ENCODE data around the gene EML3. TPM values are rescaled to one million over a fixed set of nuclear protein-coding genes. Genes with fewer than 3 reads are reported as not detected.

The EML3 gene
- total and polyA plus RNA-seq, 2 of the 8 experiments (the other 6 are each of a cell fraction or from before 2014, with no cell fraction given), result 19.2 to 29.9 TPM

DNA sequence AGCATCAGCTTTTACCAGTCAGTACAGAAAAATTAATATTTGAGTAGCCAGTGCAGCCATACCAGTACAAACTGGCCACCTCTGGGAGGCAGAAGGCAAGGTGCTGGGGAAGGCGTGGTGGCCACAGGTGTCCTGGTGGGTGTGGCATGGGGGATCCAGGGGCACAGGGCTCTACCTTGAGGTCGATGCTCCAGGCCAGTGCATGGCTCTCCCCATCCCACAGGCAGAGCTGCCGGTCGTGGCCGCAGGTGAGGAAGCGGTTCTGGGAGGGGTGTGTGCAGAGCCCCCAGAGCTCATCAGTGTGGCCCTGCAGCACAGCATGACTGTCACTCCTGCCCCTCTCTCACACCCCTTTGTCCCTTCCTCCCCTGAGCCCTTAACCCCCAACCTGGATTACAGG, 7.1 kb downstream of the EML3 start:
- no peak overlapping the region; the same call in 1 of the 2 replicates for H2BK5ac ChIP-seq (ENCODE audit: low read depth, low read length)
- H3K36me3 ChIP-seq (ENCODE audit: control insufficient read depth in 2 of 4, insufficient read depth in 4 of 4, low read length in 3 of 4), result no peaks in the 10 kb centered on the region; a peak in 2 of 8 replicates
- peaks cover 0 to 5% of the 10 kb centered on the region in 2 experiments; a peak in 2 of 4 replicates for H3K79me2 ChIP-seq (ENCODE audit: control insufficient read depth in 1 of 2, insufficient read depth in 2 of 2, low read length in 2 of 2)
- H2BK12ac ChIP-seq (ENCODE audit: low read depth, low read length), result no peak overlapping the region
- H4K5ac ChIP-seq (ENCODE audit: insufficient read length, low read depth, low read length), result no peak overlapping the region
- no peaks in the 10 kb centered on the region for H3K9me3 ChIP-seq (ENCODE audit: insufficient read depth in 2 of 2, low read depth in 1 of 2, low read length in 1 of 2)
- no peak overlapping the region for H3K4me2 ChIP-seq (ENCODE audit: insufficient read depth in 1 of 2, low read depth in 2 of 2, low read length in 2 of 2)
- no peak overlapping the region for H2AFZ ChIP-seq (ENCODE audit: low read length)
- no peak overlapping the region for H3K9ac ChIP-seq (replicated peaks in 1 of 4; ENCODE audit: extremely low read depth in 1 of 4, low read depth in 3 of 4, low read length in 3 of 4)
- H3K79me1 ChIP-seq (ENCODE audit: low read depth, low read length), result no peaks in the 10 kb centered on the region; the same call in 1 of the 2 replicates
- no peak overlapping the region; the same call in 1 of the 2 replicates for H4K8ac ChIP-seq (ENCODE audit: extremely low read depth, insufficient read depth, low read length)
- H3K4ac ChIP-seq (replicated peaks; ENCODE audit: insufficient read length, low read depth, low read length), result no peak overlapping the region
- H3K4me1 ChIP-seq (replicated peaks in 1 of 4; ENCODE audit: control insufficient read depth in 3 of 4, insufficient read depth in 4 of 4, low read length in 3 of 4), result peaks cover 3 to 25% (median 11%) of the 10 kb centered on the region in 4 experiments
- no peak overlapping the region for H4K91ac ChIP-seq (replicated peaks; ENCODE audit: insufficient read length, low read length)
- no peak overlapping the region for H2AK5ac ChIP-seq (ENCODE audit: low read depth, low read length)
- DNase-seq (ENCODE audit: low read depth in 1 of 2, low spot score in 2 of 2) (no peak), FAIRE-seq (no peak)
- H2BK120ac ChIP-seq (replicated peaks; ENCODE audit: low read depth, low read length), result no peak overlapping the region
- no peak overlapping the region for H3K23ac ChIP-seq (ENCODE audit: insufficient read length)
- POLR2A ChIA-PET (ENCODE audit: partially characterized antibody), result interaction anchor here (0.7 to 15.8 kb wide), 7 partner anchors 9 to 236 kb away, joined by 4 to 235 read pairs (median 8); partner anchors contain the start of genes B3GAT3, C11orf98, CSKMT and EEF1G
- no peak overlapping the region for H3K18ac ChIP-seq (ENCODE audit: extremely low read depth, low read length)
- H3K56ac ChIP-seq (replicated peaks; ENCODE audit: insufficient read length, low read depth, low read length), result no peak overlapping the region
- peaks cover 19% of the 10 kb centered on the region; the same call in 1 of the 2 replicates for H3K23me2 ChIP-seq (ENCODE audit: low read depth, low read length)
- no peak overlapping the region for H3K27ac ChIP-seq (ENCODE audit: low read depth, low read length)
- no peak overlapping the region for H2BK20ac ChIP-seq (ENCODE audit: low read length)
- peaks cover 0 to 2% of the 10 kb centered on the region in 2 experiments for H4K20me1 ChIP-seq (replicated peaks in 1 of 2; ENCODE audit: control insufficient read depth in 1 of 2, insufficient read depth in 2 of 2, low read length in 2 of 2)
- H3K27me3 ChIP-seq (replicated peaks in 1 of 4; ENCODE audit: control insufficient read depth in 3 of 4, extremely low read depth in 1 of 4, insufficient read depth in 3 of 4, low read length in 3 of 4), result peaks cover 0 to 13% (median 11%) of the 10 kb centered on the region in 4 experiments; a peak in 6 of 7 replicates
- no peak overlapping the region for H3K14ac ChIP-seq (ENCODE audit: insufficient read length)
- CTCF ChIA-PET (ENCODE audit: partially characterized antibody), result interaction anchor here (10.2 kb wide), 1 partner anchor 12 kb away, joined by 97 read pairs; the partner anchor contains the start of gene TUT1
- no peak overlapping the region for H3K4me3 ChIP-seq (ENCODE audit: extremely low read depth in 1 of 4, insufficient read depth in 2 of 4, low read depth in 3 of 4, low read length in 4 of 4)
- H2BK15ac ChIP-seq (ENCODE audit: low read length), result no peak overlapping the region
- 88% methylated on average over 6 of the region's 6 CpGs; no CpG with 5 or more reads in 1 of the 2 experiments for WGBS, 2 experiments (ENCODE audit: extremely low coverage in 1 of 2, insufficient coverage in 1 of 2, insufficient read length in 1 of 2, insufficient replicate concordance in 2 of 2, low coverage in 1 of 2, low lambda C conversion rate in 2 of 2, missing lambda C conversion rate in 1 of 2)
- TF ChIP-seq TCF12 (IDR thresholded peaks at IDR 0.05; ENCODE audit: low read depth, low read length), result no peak
- no peak for TF ChIP-seq TEAD4 (IDR thresholded peaks at IDR 0.05; ENCODE audit: low read depth, low read length)
- no peak for TF ChIP-seq YY1 (IDR thresholded peaks at IDR 0.05; ENCODE audit: low read depth, low read length)
- TF ChIP-seq RNF2 (IDR thresholded peaks at IDR 0.05; ENCODE audit: borderline replicate concordance, low read depth, low read length, missing control alignments, poor library complexity, severe bottlenecking), result no peak
- no peak for TF ChIP-seq GTF2F1 (IDR thresholded peaks at IDR 0.05; ENCODE audit: borderline replicate concordance, low read depth, low read length)
- no peak for TF ChIP-seq RAD21 (IDR thresholded peaks at IDR 0.05 in 1 of 2, conservative IDR thresholded peaks at IDR 0.05 in 1 of 2; ENCODE audit: low read depth in 2 of 2, low read length in 2 of 2)
- TF ChIP-seq KDM4A (IDR thresholded peaks at IDR 0.05; ENCODE audit: low read depth, low read length, severe bottlenecking), result no peak
- no peak for TF ChIP-seq BCL11A (IDR thresholded peaks at IDR 0.05; ENCODE audit: low read depth in 2 of 2, low read length in 2 of 2)
- TF ChIP-seq RBBP5 (IDR thresholded peaks at IDR 0.05; ENCODE audit: borderline replicate concordance, low read depth, low read length), result no peak
- TF ChIP-seq, protein P1, sequence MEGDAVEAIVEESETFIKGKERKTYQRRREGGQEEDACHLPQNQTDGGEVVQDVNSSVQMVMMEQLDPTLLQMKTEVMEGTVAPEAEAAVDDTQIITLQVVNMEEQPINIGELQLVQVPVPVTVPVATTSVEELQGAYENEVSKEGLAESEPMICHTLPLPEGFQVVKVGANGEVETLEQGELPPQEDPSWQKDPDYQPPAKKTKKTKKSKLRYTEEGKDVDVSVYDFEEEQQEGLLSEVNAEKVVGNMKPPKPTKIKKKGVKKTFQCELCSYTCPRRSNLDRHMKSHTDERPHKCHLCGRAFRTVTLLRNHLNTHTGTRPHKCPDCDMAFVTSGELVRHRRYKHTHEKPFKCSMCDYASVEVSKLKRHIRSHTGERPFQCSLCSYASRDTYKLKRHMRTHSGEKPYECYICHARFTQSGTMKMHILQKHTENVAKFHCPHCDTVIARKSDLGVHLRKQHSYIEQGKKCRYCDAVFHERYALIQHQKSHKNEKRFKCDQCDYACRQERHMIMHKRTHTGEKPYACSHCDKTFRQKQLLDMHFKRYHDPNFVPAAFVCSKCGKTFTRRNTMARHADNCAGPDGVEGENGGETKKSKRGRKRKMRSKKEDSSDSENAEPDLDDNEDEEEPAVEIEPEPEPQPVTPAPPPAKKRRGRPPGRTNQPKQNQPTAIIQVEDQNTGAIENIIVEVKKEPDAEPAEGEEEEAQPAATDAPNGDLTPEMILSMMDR (IDR thresholded peaks at IDR 0.05; ENCODE audit: control extremely low read depth in 1 of 3, insufficient read depth in 1 of 3, low read depth in 1 of 3, low read length in 3 of 3), result no peak
